Ascending aorta (tissue), 2 donors: ENCODE data around the gene GRIK3. TPM values are rescaled to one million over a fixed set of nuclear protein-coding genes. Genes with fewer than 3 reads are reported as not detected.

Experiments
- DNase-seq, 2 donors: peaks; one replicate each; pipeline ENCODE4 v3.0.0-alpha.2; 2019; ENCODE audit warnings: low spot score in 2 of 2
- H3K27ac ChIP-seq, 2 donors: fragments of 200-600 bp; sonication (generic); one replicate each; pipeline ENCODE4 v1.5.1; 2016 to 2017; ENCODE audit warnings: mild to moderate bottlenecking in 1 of 2
- H3K27me3 ChIP-seq: fragments of 200-600 bp; sonication (generic); one replicate; pipeline ENCODE4 v1.5.1; 2017
- H3K36me3 ChIP-seq, 2 donors: fragments of 200-600 bp; sonication (generic); one replicate each; pipeline ENCODE4 v1.5.1; 2016
- H3K4me1 ChIP-seq, 2 donors: fragments of 200-600 bp; sonication (generic); one replicate each; pipeline ENCODE4 v1.5.1; 2016 to 2017; ENCODE audit warnings: mild to moderate bottlenecking in 1 of 2
- H3K4me3 ChIP-seq, 2 donors: fragments of 200-600 bp; sonication (generic); one replicate each; pipeline ENCODE4 v1.5.1; 2016 to 2017; ENCODE audit warnings: mild to moderate bottlenecking in 1 of 2
- H3K9me3 ChIP-seq, 2 donors: fragments of 200-600 bp; sonication (generic); one replicate each; pipeline ENCODE4 v1.5.1; 2016
- intact Hi-C: fragments of 100-400 bp; cut with DNase I; formaldehyde crosslinking; loops from one replicate; pipeline ENCODE4 v1.15.1; 2023
- total RNA-seq: library from RNA; depleted of rRNA; stranded (reverse); fragments of >200 nt; gene quantifications from one replicate; pipeline ENCODE4 v1.1.0, GENCODE V29; 2016
- TF ChIP-seq, protein P1 (sequence below), 3 experiments: fragments of 200-600 bp in 2 of 3; fragments of 450-650 bp in 1 of 3; sonication (generic) in 2 of 3; IDR thresholded peaks; one replicate each; pipeline ENCODE4 v1.5.1; 2016 to 2019; ENCODE audit warnings: antibody characterized with exemption in 3 of 3, mild to moderate bottlenecking in 1 of 3, moderate library complexity in 1 of 3

GRIK3 gene
- total RNA-seq, 1 donor from 2014 or later: under 0.01 TPM

DNA sequence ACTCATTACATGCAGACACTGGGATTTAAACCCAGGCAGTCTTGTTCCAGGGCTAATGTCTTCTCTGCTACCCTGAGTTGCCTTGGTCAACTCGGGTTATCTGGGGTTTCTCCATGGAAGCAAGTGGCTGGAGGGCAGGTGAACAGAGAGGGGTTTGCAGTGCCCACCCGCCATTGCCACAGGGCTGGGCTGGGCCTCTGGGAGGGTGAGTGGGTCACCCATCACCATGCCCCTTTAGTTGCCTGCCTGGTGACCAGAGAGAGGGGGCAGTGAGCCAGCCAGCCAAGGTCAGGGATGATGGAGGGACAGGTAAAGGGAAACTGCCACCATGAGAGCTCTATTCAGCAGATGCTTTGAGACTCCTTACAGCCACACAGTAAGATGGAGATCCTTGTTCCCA, 53.2 kb downstream of the GRIK3 start:
- H3K27me3 ChIP-seq: no peaks in the 10 kb centered on the region
- no peaks in the 10 kb centered on the region for H3K9me3 ChIP-seq
- H3K4me3 ChIP-seq: no peak overlapping the region
- TF ChIP-seq, protein P1, sequence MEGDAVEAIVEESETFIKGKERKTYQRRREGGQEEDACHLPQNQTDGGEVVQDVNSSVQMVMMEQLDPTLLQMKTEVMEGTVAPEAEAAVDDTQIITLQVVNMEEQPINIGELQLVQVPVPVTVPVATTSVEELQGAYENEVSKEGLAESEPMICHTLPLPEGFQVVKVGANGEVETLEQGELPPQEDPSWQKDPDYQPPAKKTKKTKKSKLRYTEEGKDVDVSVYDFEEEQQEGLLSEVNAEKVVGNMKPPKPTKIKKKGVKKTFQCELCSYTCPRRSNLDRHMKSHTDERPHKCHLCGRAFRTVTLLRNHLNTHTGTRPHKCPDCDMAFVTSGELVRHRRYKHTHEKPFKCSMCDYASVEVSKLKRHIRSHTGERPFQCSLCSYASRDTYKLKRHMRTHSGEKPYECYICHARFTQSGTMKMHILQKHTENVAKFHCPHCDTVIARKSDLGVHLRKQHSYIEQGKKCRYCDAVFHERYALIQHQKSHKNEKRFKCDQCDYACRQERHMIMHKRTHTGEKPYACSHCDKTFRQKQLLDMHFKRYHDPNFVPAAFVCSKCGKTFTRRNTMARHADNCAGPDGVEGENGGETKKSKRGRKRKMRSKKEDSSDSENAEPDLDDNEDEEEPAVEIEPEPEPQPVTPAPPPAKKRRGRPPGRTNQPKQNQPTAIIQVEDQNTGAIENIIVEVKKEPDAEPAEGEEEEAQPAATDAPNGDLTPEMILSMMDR (IDR thresholded peaks at IDR 0.05): no peak
- intact Hi-C loops: no loop called here
- no peaks in the 10 kb centered on the region for H3K4me1 ChIP-seq
- H3K36me3 ChIP-seq: no peaks in the 10 kb centered on the region
- no peak overlapping the region for H3K27ac ChIP-seq
- DNase-seq: no peak

DNA sequence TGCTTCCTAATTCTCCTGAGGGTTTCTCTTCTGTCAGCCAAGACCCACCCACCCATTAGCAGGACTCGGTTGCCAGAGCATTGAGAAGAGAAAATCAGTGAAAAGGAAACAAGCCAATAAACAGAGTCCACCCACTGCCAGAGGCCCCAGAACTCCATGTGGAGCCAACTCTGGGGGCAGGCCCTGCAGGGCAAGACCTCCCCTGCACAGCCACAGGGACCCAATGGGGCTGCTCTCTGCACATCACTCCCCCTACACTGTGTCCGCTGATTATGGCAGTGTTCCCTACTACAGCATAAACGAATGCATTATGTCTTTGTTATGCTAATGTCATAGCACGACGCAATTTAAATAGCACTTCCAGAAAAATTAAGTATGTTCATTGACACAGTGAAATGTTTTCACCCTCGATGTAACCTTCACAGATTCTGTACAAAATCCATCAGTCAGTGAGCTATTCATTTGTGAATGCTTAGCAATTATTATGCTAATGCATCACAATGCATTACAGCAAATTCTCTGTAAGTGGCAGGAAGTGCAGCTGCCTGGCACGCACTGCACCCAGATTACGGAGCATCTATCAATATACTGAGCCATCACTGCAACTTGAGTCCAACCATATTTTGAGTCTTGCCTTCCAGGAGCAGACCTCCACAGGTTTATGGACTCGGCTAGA, 56.4 kb downstream of the GRIK3 start:
- Histone ChIP-seq H3K4me3 (no peak overlapping the region), H3K27me3 (no peaks in the 10 kb centered on the region), H3K9me3 (no peaks in the 10 kb centered on the region), H3K27ac (no peak overlapping the region), H3K4me1 (no peaks in the 10 kb centered on the region), H3K36me3 (no peaks in the 10 kb centered on the region)
- no peak for DNase-seq
- TF ChIP-seq, protein P1 (IDR thresholded peaks at IDR 0.05): no peak
- intact Hi-C loops: no loop called here

DNA sequence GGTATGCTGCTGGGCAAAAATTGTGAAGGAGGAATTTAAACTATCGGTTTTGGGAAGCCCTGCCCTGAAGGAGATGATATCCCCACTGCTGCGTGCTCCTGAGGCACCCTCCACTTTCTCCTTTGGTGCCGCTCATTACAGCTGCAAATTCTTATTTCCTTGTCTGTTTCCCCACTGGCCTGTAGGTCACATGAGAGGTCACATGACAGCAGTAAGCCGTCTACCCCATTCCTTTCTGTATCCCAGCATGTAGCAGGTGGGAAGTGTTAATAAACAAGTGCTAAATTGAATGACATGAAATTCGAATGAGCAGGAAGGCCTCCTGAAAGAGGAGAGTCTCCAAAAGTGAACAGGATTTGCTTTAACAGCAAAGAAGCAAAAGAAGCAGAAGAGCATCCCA, 58.7 kb downstream of the GRIK3 start:
- Histone ChIP-seq H3K4me1 (no peaks in the 10 kb centered on the region), H3K27me3 (no peaks in the 10 kb centered on the region), H3K27ac (no peak overlapping the region), H3K9me3 (no peaks in the 10 kb centered on the region), H3K4me3 (no peak overlapping the region), H3K36me3 (no peaks in the 10 kb centered on the region)
- TF ChIP-seq, protein P1 (IDR thresholded peaks at IDR 0.05): no peak
- no peak for DNase-seq
- intact Hi-C loops: no loop called here

DNA sequence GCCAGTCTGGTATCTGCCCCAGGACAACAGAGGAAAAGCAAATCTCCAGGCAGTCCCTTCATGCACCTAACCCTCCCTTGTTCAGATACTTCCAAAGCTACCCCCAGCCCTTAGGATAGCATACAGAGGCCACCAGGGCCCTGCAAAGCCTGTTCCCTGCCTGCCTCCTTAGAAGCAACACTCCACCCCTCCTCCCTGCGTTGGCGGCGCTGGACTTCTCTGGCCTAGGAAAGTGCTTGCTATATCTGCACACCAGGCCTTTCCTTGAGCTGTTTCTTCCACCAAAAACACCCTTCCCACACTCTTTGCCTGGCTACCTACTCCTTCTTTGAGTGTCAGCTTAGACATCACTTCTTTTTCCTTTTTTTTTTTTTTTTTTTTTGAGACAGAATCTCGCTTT, 61.3 kb downstream of the GRIK3 start:
- no peaks in the 10 kb centered on the region for H3K27me3 ChIP-seq
- no peak overlapping the region for H3K4me3 ChIP-seq
- no peaks in the 10 kb centered on the region for H3K36me3 ChIP-seq
- TF ChIP-seq, protein P1 (IDR thresholded peaks at IDR 0.05): no peak
- intact Hi-C loops: no loop called here
- no peak for DNase-seq
- H3K4me1 ChIP-seq: no peaks in the 10 kb centered on the region
- H3K27ac ChIP-seq: no peak overlapping the region
- H3K9me3 ChIP-seq: no peaks in the 10 kb centered on the region

DNA sequence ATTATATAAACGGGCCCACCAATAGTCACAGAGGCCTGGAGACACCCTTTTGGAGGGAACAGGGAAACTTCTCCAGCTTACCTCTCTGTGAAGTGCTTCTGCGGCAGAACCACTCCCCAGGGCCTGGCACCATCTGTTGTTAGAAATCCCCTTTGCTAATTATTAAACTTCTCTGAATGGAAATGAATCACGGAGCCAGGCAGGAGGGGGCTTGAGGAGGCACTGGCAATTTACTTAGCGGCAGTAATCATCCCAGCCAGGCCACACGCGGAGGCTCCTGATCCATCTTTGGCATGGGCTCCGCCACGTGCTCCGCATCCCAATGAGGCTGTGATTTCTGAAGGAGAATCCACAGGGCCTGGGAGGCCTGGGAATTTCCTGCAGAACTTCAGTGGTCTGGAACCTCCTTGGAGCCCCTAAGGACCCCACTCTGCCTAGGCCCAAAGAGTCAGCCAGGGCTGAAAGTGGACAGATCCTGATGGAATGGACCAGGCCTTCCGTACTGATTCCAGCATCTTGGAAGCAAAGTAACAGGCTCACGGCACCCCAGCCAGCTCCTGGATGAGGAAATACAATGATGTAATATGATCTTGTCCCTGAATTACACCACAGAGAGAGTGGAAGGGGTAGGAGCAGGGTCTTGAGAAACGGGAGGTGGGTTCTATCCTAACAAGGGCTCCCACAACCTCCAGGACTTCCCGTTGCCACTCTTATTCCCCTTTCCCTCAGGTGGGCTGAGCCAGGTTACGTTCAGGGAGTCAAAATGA, 62.3 kb downstream of the GRIK3 start:
- intact Hi-C loops: no loop called here
- Histone ChIP-seq H3K4me3 (no peak overlapping the region), H3K27me3 (no peaks in the 10 kb centered on the region), H3K9me3 (no peaks in the 10 kb centered on the region), H3K27ac (no peak overlapping the region), H3K4me1 (no peaks in the 10 kb centered on the region), H3K36me3 (no peaks in the 10 kb centered on the region)
- DNase-seq: no peak
- TF ChIP-seq, protein P1 (IDR thresholded peaks at IDR 0.05): no peak
